HepG2 (cell line): ENCODE measurements around the gene MNX1. TPM values are rescaled to one million over a fixed set of nuclear protein-coding genes. Genes with fewer than 3 reads are reported as not detected.
A peak's percentile ranks its signal among the peaks of the same experiment; 100 is the strongest.

ENCODE experiments used
- CENPT ChIP-seq: sonication (generic); formaldehyde crosslinking; IDR thresholded peaks from 2 replicates; pipeline ENCODE4 v1.8.0; 2022; ENCODE audit warnings: low read depth, mild to moderate bottlenecking, moderate library complexity, missing genetic modification reagents
- CREB1 ChIP-seq, 2 experiments: fragments of 450-650 bp in 1 of 2; IDR thresholded peaks; 2 replicates each; pipeline ENCODE4 v1.6.1; 2016 to 2017; ENCODE audit warnings: control low read depth in 1 of 2, mild to moderate bottlenecking in 1 of 2, missing compliant biosample characterization in 1 of 2, missing genetic modification characterization in 1 of 2
- CTCF ChIP-seq: sonication (generic); formaldehyde crosslinking; IDR thresholded peaks from 2 replicates; pipeline ENCODE4 v1.5.0; 2020; ENCODE audit warnings: mild to moderate bottlenecking, missing genetic modification reagents, moderate library complexity
- HOXA3 ChIP-seq: sonication (generic); formaldehyde crosslinking; IDR thresholded peaks from 2 replicates; pipeline ENCODE4 v1.5.0; 2020; ENCODE audit warnings: missing genetic modification reagents
- MEIS2 ChIP-seq: sonication (generic); formaldehyde crosslinking; IDR thresholded peaks from 2 replicates; pipeline ENCODE4 v1.9.0; 2021; ENCODE audit warnings: mild to moderate bottlenecking, missing genetic modification reagents
- MIER3 ChIP-seq: IDR thresholded peaks from 2 replicates; pipeline ENCODE4 v1.6.1; 2016; ENCODE audit warnings: missing compliant biosample characterization, borderline replicate concordance
- NCOA5 ChIP-seq: sonication (generic); formaldehyde crosslinking; IDR thresholded peaks from 2 replicates; pipeline ENCODE4 v1.4.0; 2020; ENCODE audit warnings: missing genetic modification reagents
- RFX1 ChIP-seq: fragments of 450-650 bp; IDR thresholded peaks from 2 replicates; pipeline ENCODE4 v1.6.1; 2017
- TAF15 ChIP-seq: fragments of 200-400 bp; formaldehyde crosslinking; IDR thresholded peaks from one replicate; pipeline ENCODE4 v1.6.1; 2018; ENCODE audit warnings: mild to moderate bottlenecking, low read depth, low read length; ENCODE audit not compliant: poor library complexity, severe bottlenecking
- ZMYM3 ChIP-seq: sonication (generic); formaldehyde crosslinking; IDR thresholded peaks from 2 replicates; pipeline ENCODE4 v1.5.1; 2020; ENCODE audit warnings: mild to moderate bottlenecking, missing genetic modification reagents
- ZNF432 ChIP-seq: sonication (generic); formaldehyde crosslinking; IDR thresholded peaks from 2 replicates; pipeline ENCODE4 v1.5.0; 2020; ENCODE audit warnings: missing genetic modification reagents, mild to moderate bottlenecking, borderline replicate concordance
- ZNF441 ChIP-seq: sonication (generic); formaldehyde crosslinking; IDR thresholded peaks from 2 replicates; pipeline ENCODE4 v1.7.0; 2021; ENCODE audit warnings: missing genetic modification reagents, borderline replicate concordance
- ZNF496 ChIP-seq: sonication (generic); formaldehyde crosslinking; IDR thresholded peaks from 2 replicates; pipeline ENCODE4 v1.8.1; 2023; ENCODE audit warnings: mild to moderate bottlenecking, moderate library complexity, missing genetic modification reagents; ENCODE audit not compliant: insufficient replicate concordance
- ZNF644 ChIP-seq: IDR thresholded peaks from 2 replicates; pipeline ENCODE4 v1.6.1; 2016; ENCODE audit warnings: low read depth
- ZNF777 ChIP-seq: sonication (generic); formaldehyde crosslinking; IDR thresholded peaks from 2 replicates; pipeline ENCODE4 v1.4.0; 2020; ENCODE audit warnings: missing genetic modification reagents
- ZNF781 ChIP-seq: sonication (generic); formaldehyde crosslinking; IDR thresholded peaks from 2 replicates; pipeline ENCODE4 v1.5.1; 2020; ENCODE audit warnings: borderline replicate concordance, mild to moderate bottlenecking, missing genetic modification reagents; ENCODE audit errors: not compliant biosample characterization
- ZNF788 ChIP-seq: sonication (generic); formaldehyde crosslinking; IDR thresholded peaks from 2 replicates; pipeline ENCODE4 v1.5.0; 2020; ENCODE audit warnings: mild to moderate bottlenecking, missing genetic modification reagents, borderline replicate concordance
- polyA plus RNA-seq, 8 experiments: library from polyadenylated mRNA; depleted of rRNA in 3 of 8; stranded (reverse) in 7 of 8; unstranded in 1 of 8; fragments of >200 nt; fragmentation: Illumina TruSeq in 4 of 8; extraction: Trizol in 4 of 8; gene quantifications; 2 replicates each; pipeline versions ENCODE4 v1.2.1 to v1.2.3, GENCODE V29; 2011 to 2016; ENCODE audit warnings: low read depth in 4 of 8, missing spikeins in 1 of 8, mixed read lengths in 1 of 8; ENCODE audit not compliant: insufficient read depth in 1 of 8
- total RNA-seq, 5 experiments: library from RNA; depleted of rRNA; stranded (reverse); fragments of >200 nt; fragmentation: Illumina TruSeq; extraction: Trizol; gene quantifications; 2 replicates each; pipeline ENCODE4 v1.2.3, GENCODE V29; 2016; ENCODE audit warnings: low read depth in 1 of 5
- TF ChIP-seq, protein P1 (sequence below): sonication (generic); formaldehyde crosslinking; IDR thresholded peaks from 2 replicates; pipeline ENCODE4 v1.4.0; 2020; ENCODE audit warnings: mild to moderate bottlenecking, missing genetic modification reagents
- TF ChIP-seq, protein P2 (sequence below): IDR thresholded peaks from 2 replicates; pipeline ENCODE4 v1.6.1; 2016; ENCODE audit warnings: low read depth, missing genetic modification reagents, missing compliant biosample characterization

The MNX1 gene
- total and polyA plus RNA-seq, 2 of the 13 experiments (the other 11 are each of a cell fraction or from before 2014, with no cell fraction given) = 0.94 to 6.1 TPM

DNA sequence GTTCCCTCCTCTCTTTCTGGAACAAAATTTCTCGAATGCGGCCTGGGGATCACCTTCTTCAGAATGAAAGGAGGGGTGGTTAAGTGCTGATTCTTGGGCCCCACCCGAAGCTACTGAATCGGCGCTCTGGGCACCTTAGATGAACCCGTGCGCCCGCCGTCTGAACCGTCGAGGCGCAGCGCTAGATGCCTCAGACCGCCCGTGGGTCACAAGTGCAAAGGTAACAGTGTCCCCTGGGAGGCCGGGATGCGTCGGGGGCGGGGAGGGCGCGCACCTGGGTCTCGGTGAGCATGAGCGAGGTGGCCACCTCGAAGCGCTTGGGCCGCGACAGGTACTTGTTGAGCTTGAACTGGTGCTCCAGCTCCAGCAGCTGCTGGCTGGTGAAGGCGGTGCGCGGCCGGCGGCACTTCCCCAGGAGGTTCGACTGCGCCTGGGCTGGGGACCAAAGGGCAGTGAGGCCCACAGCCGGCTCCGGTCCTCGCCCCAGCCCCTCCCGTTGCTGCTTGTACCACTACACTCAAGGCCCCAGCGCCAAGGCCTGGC lies 4.2 kb downstream of the MNX1 start (continued):
- TF ChIP-seq ZNF788 = peak; percentile 29; the same call in 1 of the 2 replicates
- TF ChIP-seq ZNF777 (CRISPR knock-in tag) = peak; percentile 72
- no peak for TF ChIP-seq ZNF496 (CRISPR knock-in tag)
- TF ChIP-seq ZNF441 (CRISPR knock-in tag) = no peak
- TF ChIP-seq HOXA3 = peak; percentile 31; the same call in 1 of the 2 replicates
- peak; percentile 36; the same call in 1 of the 2 replicates for TF ChIP-seq ZMYM3
- TF ChIP-seq, protein P1, sequence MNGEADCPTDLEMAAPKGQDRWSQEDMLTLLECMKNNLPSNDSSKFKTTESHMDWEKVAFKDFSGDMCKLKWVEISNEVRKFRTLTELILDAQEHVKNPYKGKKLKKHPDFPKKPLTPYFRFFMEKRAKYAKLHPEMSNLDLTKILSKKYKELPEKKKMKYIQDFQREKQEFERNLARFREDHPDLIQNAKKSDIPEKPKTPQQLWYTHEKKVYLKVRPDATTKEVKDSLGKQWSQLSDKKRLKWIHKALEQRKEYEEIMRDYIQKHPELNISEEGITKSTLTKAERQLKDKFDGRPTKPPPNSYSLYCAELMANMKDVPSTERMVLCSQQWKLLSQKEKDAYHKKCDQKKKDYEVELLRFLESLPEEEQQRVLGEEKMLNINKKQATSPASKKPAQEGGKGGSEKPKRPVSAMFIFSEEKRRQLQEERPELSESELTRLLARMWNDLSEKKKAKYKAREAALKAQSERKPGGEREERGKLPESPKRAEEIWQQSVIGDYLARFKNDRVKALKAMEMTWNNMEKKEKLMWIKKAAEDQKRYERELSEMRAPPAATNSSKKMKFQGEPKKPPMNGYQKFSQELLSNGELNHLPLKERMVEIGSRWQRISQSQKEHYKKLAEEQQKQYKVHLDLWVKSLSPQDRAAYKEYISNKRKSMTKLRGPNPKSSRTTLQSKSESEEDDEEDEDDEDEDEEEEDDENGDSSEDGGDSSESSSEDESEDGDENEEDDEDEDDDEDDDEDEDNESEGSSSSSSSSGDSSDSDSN (CRISPR knock-in tag) = peak; percentile 99
- TF ChIP-seq, protein P2, sequence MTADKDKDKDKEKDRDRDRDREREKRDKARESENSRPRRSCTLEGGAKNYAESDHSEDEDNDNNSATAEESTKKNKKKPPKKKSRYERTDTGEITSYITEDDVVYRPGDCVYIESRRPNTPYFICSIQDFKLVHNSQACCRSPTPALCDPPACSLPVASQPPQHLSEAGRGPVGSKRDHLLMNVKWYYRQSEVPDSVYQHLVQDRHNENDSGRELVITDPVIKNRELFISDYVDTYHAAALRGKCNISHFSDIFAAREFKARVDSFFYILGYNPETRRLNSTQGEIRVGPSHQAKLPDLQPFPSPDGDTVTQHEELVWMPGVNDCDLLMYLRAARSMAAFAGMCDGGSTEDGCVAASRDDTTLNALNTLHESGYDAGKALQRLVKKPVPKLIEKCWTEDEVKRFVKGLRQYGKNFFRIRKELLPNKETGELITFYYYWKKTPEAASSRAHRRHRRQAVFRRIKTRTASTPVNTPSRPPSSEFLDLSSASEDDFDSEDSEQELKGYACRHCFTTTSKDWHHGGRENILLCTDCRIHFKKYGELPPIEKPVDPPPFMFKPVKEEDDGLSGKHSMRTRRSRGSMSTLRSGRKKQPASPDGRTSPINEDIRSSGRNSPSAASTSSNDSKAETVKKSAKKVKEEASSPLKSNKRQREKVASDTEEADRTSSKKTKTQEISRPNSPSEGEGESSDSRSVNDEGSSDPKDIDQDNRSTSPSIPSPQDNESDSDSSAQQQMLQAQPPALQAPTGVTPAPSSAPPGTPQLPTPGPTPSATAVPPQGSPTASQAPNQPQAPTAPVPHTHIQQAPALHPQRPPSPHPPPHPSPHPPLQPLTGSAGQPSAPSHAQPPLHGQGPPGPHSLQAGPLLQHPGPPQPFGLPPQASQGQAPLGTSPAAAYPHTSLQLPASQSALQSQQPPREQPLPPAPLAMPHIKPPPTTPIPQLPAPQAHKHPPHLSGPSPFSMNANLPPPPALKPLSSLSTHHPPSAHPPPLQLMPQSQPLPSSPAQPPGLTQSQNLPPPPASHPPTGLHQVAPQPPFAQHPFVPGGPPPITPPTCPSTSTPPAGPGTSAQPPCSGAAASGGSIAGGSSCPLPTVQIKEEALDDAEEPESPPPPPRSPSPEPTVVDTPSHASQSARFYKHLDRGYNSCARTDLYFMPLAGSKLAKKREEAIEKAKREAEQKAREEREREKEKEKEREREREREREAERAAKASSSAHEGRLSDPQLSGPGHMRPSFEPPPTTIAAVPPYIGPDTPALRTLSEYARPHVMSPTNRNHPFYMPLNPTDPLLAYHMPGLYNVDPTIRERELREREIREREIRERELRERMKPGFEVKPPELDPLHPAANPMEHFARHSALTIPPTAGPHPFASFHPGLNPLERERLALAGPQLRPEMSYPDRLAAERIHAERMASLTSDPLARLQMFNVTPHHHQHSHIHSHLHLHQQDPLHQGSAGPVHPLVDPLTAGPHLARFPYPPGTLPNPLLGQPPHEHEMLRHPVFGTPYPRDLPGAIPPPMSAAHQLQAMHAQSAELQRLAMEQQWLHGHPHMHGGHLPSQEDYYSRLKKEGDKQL (CRISPR knock-in tag) = no peak
- no peak for TF ChIP-seq ZNF781 (CRISPR knock-in tag)
- no peak for TF ChIP-seq TAF15
- no peak for TF ChIP-seq MEIS2 (CRISPR knock-in tag)
- no peak for TF ChIP-seq ZNF432 (CRISPR knock-in tag)
- no peak for TF ChIP-seq CREB1 (IDR thresholded peaks at IDR 0.05)
- no peak for TF ChIP-seq CREB1 (CRISPR knock-in tag; IDR thresholded peaks at IDR 0.05)
- TF ChIP-seq RFX1 = no peak
- TF ChIP-seq NCOA5 (CRISPR knock-in tag) = no peak
- TF ChIP-seq ZNF644 (CRISPR knock-in tag) = no peak
- no peak for TF ChIP-seq CTCF (CRISPR knock-in tag)
- no peak for TF ChIP-seq MIER3 (CRISPR knock-in tag)
- TF ChIP-seq CENPT (CRISPR knock-in tag) = no peak
